GM18498 (cell line): ENCODE data around the gene PBX1.

ENCODE experiments used
- ATAC-seq: cut with Tn5 transposase; IDR thresholded peaks from one replicate; pipeline ENCODE4 v1.9.1; 2021; ENCODE audit warnings: mild to moderate bottlenecking, moderate library complexity; ENCODE audit not compliant: unreplicated experiment

Gene PBX1

DNA sequence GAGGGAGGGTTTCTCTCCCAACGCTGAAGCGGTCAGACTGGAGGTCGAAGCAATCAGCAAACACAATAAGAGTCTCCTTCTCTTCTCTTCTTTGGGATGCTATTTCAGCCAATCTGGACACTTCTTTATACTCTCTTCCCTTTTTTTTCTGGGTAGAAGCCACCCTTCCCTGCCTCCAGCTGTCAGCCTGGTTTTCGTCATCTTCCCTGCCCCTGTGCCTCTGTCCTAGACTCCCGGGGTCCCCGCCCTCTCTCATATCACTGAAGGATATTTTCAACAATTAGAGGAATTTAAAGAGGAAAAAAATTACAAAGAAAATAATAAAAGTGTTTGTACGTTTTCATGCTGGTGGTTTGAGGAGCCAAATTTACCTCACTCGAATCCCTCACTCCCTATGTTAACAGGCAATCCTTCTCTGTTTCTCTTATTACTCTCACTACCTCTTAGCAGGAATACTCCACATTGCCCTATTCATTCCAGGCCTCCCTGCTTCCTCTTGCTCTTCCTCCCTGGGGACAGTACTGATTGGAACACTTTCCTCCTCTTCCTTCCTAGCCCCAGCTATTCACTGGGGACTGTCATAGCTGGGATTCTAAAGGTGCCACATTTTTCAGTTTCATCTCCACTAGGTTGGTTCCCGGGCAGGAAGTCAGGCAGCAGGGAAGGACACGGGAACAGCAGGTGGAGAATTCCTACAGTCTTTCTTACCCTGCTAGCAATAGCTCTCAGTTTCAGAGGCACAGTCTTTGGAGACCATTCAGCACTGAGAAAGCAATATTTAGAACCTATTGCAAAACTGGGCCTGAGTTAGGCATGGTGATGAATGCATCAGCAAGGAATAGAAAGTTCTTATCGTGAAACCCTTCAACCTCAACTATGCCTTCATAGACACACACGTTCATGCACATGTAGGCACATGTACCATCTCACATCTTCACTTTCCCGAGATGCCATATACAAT lies 288.0 kb downstream of the PBX1 start:
- ATAC-seq = no peak

DNA sequence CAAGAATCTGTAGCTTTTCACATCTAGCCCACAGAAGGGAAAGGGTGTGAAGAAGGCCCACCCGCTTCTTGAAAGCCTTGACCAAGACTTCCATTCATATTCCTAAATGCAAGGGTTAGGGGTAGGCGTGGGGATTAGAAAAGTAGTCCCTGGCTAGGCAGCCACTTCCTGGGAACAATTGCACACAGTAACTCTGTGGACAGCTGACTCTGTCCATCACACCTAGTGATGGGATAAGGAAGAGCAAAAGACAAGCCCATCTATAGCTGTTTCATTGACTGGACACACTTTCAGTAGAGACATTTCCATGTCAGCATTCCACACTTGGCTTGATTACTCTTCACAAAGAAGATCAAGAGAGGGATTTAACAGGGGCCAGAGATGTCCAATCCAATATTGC lies 294.2 kb downstream of the PBX1 start:
- ATAC-seq = no peak

- no peak for ATAC-seq
Measured at GRCh38 chr1:164855716-164856329, 296.8 kb downstream of the PBX1 start.

DNA sequence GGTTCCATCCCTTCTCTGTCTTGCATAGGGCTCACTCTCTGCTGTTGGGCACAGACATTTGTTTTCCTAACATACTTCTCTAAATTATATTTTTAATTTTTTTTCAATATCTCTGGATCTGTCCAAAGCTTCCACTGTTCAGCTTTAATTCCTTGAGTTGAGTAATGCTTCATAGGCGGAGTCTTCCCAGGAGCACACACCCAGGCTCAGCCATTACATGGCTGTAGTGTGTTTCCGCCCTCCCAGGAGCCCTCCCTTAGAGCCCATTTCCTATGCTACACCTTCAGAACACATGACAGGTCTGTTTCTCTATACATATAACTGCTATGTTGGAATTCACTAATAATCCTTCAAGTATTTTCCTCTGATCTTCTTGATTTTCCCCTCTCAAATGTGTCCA lies 297.4 kb downstream of the PBX1 start:
- no peak for ATAC-seq

- no peak for ATAC-seq
Measured at GRCh38 chr1:164857439-164857838, 298.5 kb downstream of the PBX1 start.

DNA sequence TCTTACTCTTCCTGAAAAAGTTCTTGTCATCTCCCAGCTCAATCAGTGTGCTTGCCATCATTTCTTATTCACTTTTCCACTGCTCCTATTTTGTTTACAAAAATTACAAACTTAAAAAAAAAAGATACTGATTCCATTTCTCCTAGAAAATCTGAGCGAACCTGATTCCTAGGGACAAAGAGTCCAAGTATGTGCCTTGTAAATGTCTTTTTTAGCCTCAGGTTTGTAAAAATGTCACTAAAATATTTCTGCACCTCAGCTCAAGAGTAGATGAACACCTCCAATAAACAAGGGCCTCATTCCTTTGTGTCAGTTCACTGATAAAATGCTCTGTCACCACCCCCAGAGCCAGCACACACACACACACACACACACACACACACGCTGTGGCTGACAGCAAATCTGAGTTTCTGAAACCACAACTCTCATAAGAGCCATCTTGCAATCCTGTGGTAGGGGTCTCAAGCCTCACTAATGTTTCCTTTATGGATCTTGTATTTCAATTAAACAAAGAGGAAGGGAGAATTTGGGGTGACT lies 299.2 kb downstream of the PBX1 start:
- no peak for ATAC-seq

- no peak for ATAC-seq
Measured at GRCh38 chr1:164861632-164862031, 302.6 kb downstream of the PBX1 start.

- ATAC-seq = no peak
Measured at GRCh38 chr1:164863056-164863455, 304.1 kb downstream of the PBX1 start.

- ATAC-seq = no peak
Measured at GRCh38 chr1:164864161-164864560, 305.2 kb downstream of the PBX1 start.

GRCh38 chr1:164865385-164865784 lies 306.4 kb downstream of the PBX1 start:
- no peak for ATAC-seq

GRCh38 chr1:164867590-164867989 lies 308.6 kb downstream of the PBX1 start:
- ATAC-seq = no peak

- no peak for ATAC-seq
Measured at GRCh38 chr1:164868990-164869389, 310.0 kb downstream of the PBX1 start.

GRCh38 chr1:164875518-164875917 lies 316.5 kb downstream of the PBX1 start:
- ATAC-seq = no peak

- no peak for ATAC-seq
Measured at GRCh38 chr1:164876398-164877116, 317.6 kb downstream of the PBX1 start.

GRCh38 chr1:164880199-164880598 lies 321.2 kb downstream of the PBX1 start:
- ATAC-seq = no peak

GRCh38 chr1:164880644-164881043 lies 321.7 kb downstream of the PBX1 start:
- ATAC-seq = no peak

- no peak for ATAC-seq
Measured at GRCh38 chr1:164885311-164885710, 326.3 kb downstream of the PBX1 start.

GRCh38 chr1:164886101-164886500 lies 327.1 kb downstream of the PBX1 start:
- ATAC-seq = no peak

DNA sequence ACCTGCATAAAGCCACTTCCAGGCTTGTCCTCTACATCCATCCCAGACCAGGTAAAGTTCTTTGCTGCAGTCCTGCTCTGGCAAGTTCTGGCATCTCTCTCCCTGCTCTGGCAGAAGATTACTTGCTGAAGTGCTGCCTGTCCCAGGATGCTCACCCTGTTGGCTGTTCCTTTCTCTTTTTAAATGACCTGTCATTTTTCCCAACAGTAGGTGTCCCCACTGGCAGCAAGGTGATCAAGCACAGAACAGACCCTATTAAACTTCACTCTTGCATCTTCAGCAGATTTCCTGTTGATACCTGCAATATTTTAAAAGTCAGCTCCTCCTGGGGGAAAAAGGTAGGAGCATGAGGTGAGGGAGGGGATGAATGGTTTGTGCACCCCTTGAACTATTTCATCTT lies 332.6 kb downstream of the PBX1 start:
- no peak for ATAC-seq

DNA sequence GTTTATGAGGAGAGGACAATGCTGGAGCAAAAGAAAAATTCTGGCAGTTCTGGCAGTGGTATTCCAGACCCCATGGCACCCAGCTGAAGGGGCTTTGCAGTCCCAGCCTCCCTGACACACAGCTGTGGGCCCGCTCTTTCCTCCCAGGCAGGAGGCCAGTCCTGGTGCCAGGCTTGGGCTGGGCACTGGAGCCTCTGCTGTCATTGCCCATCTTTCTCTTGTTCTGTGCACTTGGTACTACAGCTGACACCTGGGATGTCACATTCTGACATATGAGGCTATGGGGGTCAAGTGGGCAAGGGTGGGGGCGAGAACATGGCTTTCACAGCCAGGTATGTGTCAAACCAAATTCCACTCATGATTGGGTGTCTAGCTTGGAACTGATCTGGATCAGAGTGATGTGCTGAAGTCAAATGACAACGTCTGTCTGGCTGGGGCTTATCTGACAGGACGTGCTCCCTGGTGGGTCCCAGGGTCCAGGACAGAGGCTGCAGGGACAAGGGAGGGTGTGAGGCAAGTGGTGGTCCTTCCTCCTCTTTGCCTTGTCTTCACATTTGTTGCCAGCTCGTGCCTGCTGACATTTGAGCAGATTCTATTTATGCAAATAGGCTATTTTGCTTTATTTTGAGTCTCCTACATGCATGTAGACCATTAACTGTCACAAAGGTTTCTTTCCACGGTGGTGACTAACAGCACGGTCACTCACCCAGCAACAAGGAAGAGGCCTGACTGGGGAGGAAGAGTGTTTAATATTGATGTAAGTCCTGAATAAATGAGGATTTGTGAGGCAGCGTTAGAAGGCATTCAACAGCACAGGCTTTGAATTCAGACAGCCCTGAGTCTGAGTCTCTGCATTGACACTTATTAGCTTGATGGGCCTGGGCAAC lies 336.3 kb downstream of the PBX1 start:
- ATAC-seq = no peak
